ENCODE results near the gene GRIK4. TPM values are rescaled to one million over a fixed set of nuclear protein-coding genes. Genes with fewer than 3 reads are reported as not detected.

The GRIK4 gene
- total and polyA plus RNA-seq, 2 of the 4 experiments (the other 2 are of a cell fraction): 0.18 to 0.38 TPM

DNA sequence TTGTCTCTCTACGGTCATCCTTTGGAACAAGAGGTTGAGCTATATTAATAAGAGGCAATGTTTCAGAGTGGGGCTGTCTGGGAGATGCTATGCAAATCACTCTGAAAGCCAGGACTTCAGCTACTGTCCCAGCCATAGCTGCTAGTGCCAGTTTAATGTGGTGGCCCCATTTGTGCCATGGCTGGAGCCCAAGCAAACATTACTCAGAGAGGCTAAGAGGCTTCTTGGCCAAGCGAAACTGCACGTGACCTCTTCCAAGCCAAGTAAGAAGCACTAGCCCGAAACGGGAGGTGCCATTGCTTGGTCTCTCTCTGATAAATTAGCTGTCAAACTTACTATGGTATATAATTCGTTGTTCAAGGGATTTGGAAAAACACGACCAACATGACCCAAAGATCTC is 462.0 kb downstream of the GRIK4 start:
- Histone ChIP-seq H4K20me1 (ENCODE audit: insufficient read depth, low read length) (no peaks in the 10 kb centered on the region), H3K14ac (replicated peaks; ENCODE audit: low read depth, low read length) (no peak overlapping the region), H2BK15ac (ENCODE audit: low read depth, low read length) (no peak overlapping the region), H2AFZ (replicated peaks; ENCODE audit: low read length, poor library complexity) (no peak overlapping the region), H3K4me1 (ENCODE audit: control insufficient read depth, insufficient read depth, low read length) (no peaks in the 10 kb centered on the region), H4K91ac (ENCODE audit: insufficient read depth, low read depth, low read length) (no peak overlapping the region), H2AK5ac (ENCODE audit: low read depth, low read length) (no peak overlapping the region), H2BK20ac (ENCODE audit: low read depth, low read length) (no peak overlapping the region), H3K9ac (ENCODE audit: low read depth, low read length) (no peak overlapping the region), H3K4me2 (ENCODE audit: low read depth, low read length) (no peak overlapping the region), H3K4ac (ENCODE audit: low read depth, low read length) (no peak overlapping the region), H2BK120ac (ENCODE audit: low read depth, low read length) (no peak overlapping the region), H3K4me3 (ENCODE audit: insufficient read depth, low read depth, low read length) (no peak overlapping the region), H3K79me1 (ENCODE audit: low read depth in 1 of 2, low read length in 2 of 2) (no peaks in the 10 kb centered on the region), H3K18ac (ENCODE audit: low read depth, low read length) (no peak overlapping the region), H3K56ac (ENCODE audit: extremely low read depth, insufficient read depth, low read length) (no peak overlapping the region), H3K23ac (ENCODE audit: low read depth, low read length) (no peak overlapping the region), H3K9me3 (ENCODE audit: control insufficient read depth, insufficient read depth, low read length) (no peaks in the 10 kb centered on the region), H2AK9ac (replicated peaks; ENCODE audit: low read depth, low read length, poor library complexity) (no peak overlapping the region), H3K27ac (ENCODE audit: insufficient read depth, low read length) (no peak overlapping the region), H3K27me3 (ENCODE audit: control insufficient read depth, insufficient read depth, low read length) (peaks cover 30% of the 10 kb centered on the region), H3K36me3 (ENCODE audit: control insufficient read depth, insufficient read depth, low read length) (no peaks in the 10 kb centered on the region), H4K8ac (ENCODE audit: low read depth in 2 of 2, low read length in 2 of 2) (no peak overlapping the region), H4K5ac (ENCODE audit: low read depth, low read length) (no peak overlapping the region), H3K9me1 (ENCODE audit: insufficient read depth, low read length) (no peaks in the 10 kb centered on the region), H2BK5ac (ENCODE audit: low read depth, low read length, poor library complexity, severe bottlenecking) (no peak overlapping the region)
- BruUV-seq (replicated peaks): no TSS peak
- ChIA-PET POLR2A (ENCODE audit: unreplicated experiment) (no interaction called here), CTCF (interaction anchor here (0.6 kb wide), 1 partner anchor 225 kb away, joined by 4 read pairs; no protein-coding TSS in a partner anchor)
- DNase-seq (no peak), ATAC-seq (ENCODE audit: low read depth) (no peak)
- TF ChIP-seq SMC3 (IDR thresholded peaks at IDR 0.05; ENCODE audit: low read depth, low read length) (no peak), MAFK (IDR thresholded peaks at IDR 0.05; ENCODE audit: low read depth, low read length) (no peak)
- intact Hi-C loops (cut with micrococcal nuclease): no loop called here
- dilution Hi-C loops (cut with HindIII; ENCODE audit: low sequenced_read_pairs, unreplicated experiment): no loop called here
- WGBS, 2 experiments (ENCODE audit: extremely low coverage in 2 of 2, insufficient read length in 1 of 2): no CpG with 5 or more reads among the region's 7 CpGs
- in situ Hi-C loops (cut with MboI; ENCODE audit: low sequenced_read_pairs): no loop called here
